Thyroid gland (tissue), 4 donors: ENCODE measurements around the gene DUSP8. TPM values are rescaled to one million over a fixed set of nuclear protein-coding genes. Genes with fewer than 3 reads are reported as not detected.

ENCODE experiments used
- DNase-seq, 2 donors: peaks; one replicate each; pipeline ENCODE4 v3.0.0-alpha.2; 2019
- H3K27ac ChIP-seq, 3 donors: fragments of 200-600 bp; sonication (generic); 1 replicate in 2 of 3; 2 replicates in 1 of 3; pipeline ENCODE4 v1.5.1; 2016 to 2019; ENCODE audit warnings: mild to moderate bottlenecking in 1 of 3, moderate library complexity in 1 of 3
- H3K27me3 ChIP-seq: fragments of 200-600 bp; sonication (generic); one replicate; pipeline ENCODE4 v1.5.1; 2019
- H3K36me3 ChIP-seq, 2 donors: fragments of 200-600 bp; sonication (generic); one replicate each; pipeline ENCODE4 v1.5.1; 2016 to 2019
- H3K4me1 ChIP-seq, 2 donors: fragments of 200-600 bp; sonication (generic); one replicate each; pipeline ENCODE4 v1.5.1; 2017 to 2019
- H3K4me3 ChIP-seq, 3 donors: fragments of 200-600 bp; sonication (generic); replicated peaks in 1 of 3; 1 replicate in 2 of 3; 2 replicates in 1 of 3; pipeline ENCODE4 v1.5.1; 2016; ENCODE audit warnings: mild to moderate bottlenecking in 1 of 3
- H3K9me3 ChIP-seq: fragments of 200-600 bp; sonication (generic); one replicate; pipeline ENCODE4 v1.5.1; 2017
- POLR2A ChIP-seq, 2 donors: fragments of 450-650 bp; IDR thresholded peaks; one replicate each; pipeline ENCODE4 v1.6.1; 2017; ENCODE audit warnings: antibody characterized with exemption in 2 of 2, mild to moderate bottlenecking in 2 of 2, moderate library complexity in 1 of 2
- WGBS, 2 donors: methylation state at CpG; one replicate each; pipeline ENCODE4 v1.1.5; 2017; 5-methylcytosine and 5-hydroxymethylcytosine counted together
- intact Hi-C: fragments of 100-400 bp; cut with DNase I; formaldehyde crosslinking; loops from one replicate; pipeline ENCODE4 v1.15.1; 2023
- total RNA-seq, 4 donors: library from RNA; depleted of rRNA; stranded (reverse); fragments of >200 nt; gene quantifications; one replicate each; pipeline ENCODE4 v1.2.3, GENCODE V29; 2016
- TF ChIP-seq, protein P1 (sequence below), 6 experiments: fragments of 200-600 bp in 3 of 6; fragments of 450-650 bp in 3 of 6; sonication (generic) in 3 of 6; IDR thresholded peaks; one replicate each; pipeline ENCODE4 v1.5.1; 2016 to 2019; ENCODE audit warnings: antibody characterized with exemption in 6 of 6, mild to moderate bottlenecking in 2 of 6, inconsistent platforms in 1 of 6, moderate library complexity in 1 of 6

The DUSP8 gene
- total RNA-seq, 4 donors from 2014 or later, result 1.3 to 3.5 (median 2.5) TPM

DNA sequence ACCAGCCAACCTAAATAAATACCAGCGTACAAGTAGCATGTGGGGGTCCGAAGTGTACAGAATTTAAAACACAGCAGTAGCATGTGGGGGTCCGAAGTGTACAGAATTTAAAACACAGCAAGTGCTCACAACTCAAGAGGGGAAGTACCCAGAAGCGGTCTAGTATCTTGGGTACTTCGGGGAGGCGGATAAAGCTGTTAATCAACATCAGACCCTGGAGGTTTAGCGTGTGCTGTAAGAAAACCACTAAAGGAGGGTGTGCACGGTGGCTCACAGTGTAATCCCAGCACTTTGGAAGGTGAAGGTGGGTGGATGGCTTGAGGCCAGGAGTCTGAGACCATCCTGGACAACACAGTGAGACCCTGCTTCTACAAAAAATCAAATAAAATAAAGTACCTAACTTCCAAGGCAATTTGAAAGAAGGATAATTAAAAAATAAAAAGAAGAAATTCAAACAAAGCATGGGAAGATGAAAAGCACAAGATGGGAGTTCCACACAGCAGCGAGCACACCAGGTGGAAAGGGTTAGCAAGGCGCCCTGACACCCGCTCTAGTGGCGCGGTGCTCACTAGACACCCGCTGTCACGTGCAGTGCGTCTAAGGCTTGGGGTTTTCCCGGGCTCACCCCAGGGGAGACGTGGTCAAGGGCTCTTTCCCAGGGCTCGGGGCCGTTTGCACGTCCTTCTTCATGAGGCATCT lies 50.5 kb downstream of the DUSP8 start:
- intact Hi-C loops, result no loop called here
- 86 to 92% methylated on average over 21 of the region's 21 CpGs for WGBS, 2 donors
- Histone ChIP-seq H3K9me3 (no peaks in the 10 kb centered on the region), H3K36me3 (no peaks in the 10 kb centered on the region), H3K4me1 (peaks cover 0 to 17% of the 10 kb centered on the region in 2 donors), H3K27me3 (no peaks in the 10 kb centered on the region), H3K27ac (no peak overlapping the region), H3K4me3 (no peak overlapping the region)
- no peak for TF ChIP-seq POLR2A (IDR thresholded peaks at IDR 0.05)
- TF ChIP-seq, protein P1, sequence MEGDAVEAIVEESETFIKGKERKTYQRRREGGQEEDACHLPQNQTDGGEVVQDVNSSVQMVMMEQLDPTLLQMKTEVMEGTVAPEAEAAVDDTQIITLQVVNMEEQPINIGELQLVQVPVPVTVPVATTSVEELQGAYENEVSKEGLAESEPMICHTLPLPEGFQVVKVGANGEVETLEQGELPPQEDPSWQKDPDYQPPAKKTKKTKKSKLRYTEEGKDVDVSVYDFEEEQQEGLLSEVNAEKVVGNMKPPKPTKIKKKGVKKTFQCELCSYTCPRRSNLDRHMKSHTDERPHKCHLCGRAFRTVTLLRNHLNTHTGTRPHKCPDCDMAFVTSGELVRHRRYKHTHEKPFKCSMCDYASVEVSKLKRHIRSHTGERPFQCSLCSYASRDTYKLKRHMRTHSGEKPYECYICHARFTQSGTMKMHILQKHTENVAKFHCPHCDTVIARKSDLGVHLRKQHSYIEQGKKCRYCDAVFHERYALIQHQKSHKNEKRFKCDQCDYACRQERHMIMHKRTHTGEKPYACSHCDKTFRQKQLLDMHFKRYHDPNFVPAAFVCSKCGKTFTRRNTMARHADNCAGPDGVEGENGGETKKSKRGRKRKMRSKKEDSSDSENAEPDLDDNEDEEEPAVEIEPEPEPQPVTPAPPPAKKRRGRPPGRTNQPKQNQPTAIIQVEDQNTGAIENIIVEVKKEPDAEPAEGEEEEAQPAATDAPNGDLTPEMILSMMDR (IDR thresholded peaks at IDR 0.05), result no peak
- DNase-seq, result no peak

DNA sequence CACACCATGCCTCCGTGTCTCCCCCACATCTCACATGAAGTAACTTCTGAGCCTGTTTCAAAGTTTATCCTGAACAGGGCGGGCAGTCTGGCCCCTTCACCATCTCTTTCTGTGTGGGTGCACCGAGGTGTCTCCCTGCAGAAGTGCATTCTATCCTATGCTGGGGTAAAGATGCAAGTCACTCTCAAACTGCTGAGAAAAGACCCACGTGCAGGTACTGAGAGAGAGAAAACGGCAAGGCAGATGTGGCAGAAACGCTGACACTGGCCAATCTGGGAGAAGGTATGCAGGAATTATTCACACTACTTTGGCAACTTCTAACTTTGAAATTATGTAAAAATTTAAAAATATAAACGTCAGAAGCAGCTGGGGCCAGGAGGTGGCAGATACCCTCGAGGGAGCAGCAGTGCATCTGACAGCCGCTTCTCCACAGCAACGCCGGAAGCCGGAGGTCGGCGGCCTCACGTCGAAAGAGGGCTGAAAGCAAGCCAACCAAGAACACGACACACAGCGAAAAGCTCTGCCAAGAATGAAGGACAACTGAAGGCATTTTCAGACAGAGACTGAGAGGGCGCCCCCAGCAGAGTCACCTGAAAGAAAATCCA lies 51.3 kb downstream of the DUSP8 start:
- Histone ChIP-seq H3K36me3 (no peaks in the 10 kb centered on the region), H3K4me1 (peaks cover 4 to 22% of the 10 kb centered on the region in 2 donors), H3K4me3 (no peak overlapping the region), H3K27me3 (no peaks in the 10 kb centered on the region), H3K27ac (no peak overlapping the region), H3K9me3 (no peaks in the 10 kb centered on the region)
- DNase-seq, result no peak
- WGBS, 2 donors, result 55 to 59% methylated on average over 19 of the region's 19 CpGs
- intact Hi-C loops, result no loop called here
- no peak for TF ChIP-seq POLR2A (IDR thresholded peaks at IDR 0.05)
- TF ChIP-seq, protein P1 (IDR thresholded peaks at IDR 0.05), result no peak

DNA sequence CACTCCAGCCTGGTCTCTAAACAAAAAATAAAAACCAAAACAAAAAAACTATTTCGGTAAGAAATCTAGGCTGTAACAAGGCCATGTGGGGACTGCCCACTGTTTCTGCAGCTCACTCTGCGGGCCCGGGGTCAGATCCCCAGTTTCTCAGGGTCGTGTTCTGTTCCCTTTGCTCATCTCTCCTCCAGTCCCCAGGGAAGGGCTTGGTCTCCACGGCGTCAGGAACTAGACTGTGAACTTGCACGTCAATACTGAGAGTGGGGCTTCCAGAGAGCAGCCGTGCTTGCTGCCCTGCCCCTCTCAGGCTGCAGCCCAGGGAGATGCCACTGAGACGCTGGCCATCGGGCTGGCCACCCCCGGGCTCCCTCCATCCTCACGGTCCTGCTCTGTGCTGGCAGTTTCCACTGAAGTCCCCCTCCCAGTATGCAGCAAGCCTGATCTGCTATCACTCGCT lies 51.8 kb downstream of the DUSP8 start:
- H3K36me3 ChIP-seq, result no peaks in the 10 kb centered on the region
- intact Hi-C loops, result no loop called here
- H3K4me1 ChIP-seq, result peaks cover 9 to 27% of the 10 kb centered on the region in 2 donors

DNA sequence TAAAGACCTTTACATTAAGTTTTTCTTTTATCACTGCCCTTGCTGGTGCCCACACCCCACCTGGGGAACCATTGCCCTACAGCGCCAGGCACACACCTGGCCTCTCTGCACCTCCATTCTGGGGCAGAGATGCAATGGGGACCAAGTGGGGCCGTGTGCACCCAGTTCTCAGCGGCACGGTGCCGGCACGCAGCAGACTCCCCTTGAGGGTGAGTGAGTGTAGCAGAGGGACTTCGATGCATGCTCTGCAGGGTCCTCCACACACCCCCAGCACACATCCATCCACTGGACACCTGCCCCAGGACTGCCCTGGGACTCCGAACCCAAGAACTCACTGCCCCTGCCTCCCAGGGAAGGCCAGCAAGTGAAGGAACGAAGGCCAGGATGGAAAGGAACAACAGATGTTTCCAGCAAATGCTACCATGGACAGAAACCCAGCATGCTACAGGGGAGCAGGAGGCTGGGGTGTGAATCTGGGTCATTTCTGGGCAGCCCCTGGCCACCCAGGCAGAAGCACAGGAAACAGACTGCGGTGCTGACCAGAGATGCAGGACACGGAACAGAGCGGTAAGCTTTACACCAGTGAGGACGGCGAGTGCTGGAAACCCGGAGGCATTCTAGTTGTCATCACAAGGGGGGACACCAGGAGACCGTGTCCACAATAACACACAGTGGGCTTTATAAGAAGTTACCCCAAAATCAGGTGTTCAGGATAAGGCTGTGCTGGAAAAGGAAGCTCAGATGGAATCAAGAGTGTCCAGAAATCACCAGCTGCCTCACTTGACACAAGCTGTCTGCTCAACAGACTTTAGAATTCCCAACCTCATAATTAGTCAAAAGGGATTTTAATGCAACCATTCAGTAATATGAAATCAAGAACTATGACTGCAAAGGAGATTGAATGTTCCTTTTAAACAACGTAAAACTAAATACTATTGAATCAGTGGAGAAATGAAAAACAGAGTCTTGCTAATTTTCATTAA lies 52.8 kb downstream of the DUSP8 start:
- intact Hi-C loops, result loop anchor here (5.0 kb wide), 1 partner anchor 37 kb away; no protein-coding TSS in a partner anchor
- WGBS, 2 donors, result 91 to 94% methylated on average over 17 of the region's 17 CpGs

More for the DNA sequence above, 51.8 kb downstream of the DUSP8 start:
- Histone ChIP-seq H3K4me3 (no peak overlapping the region), H3K9me3 (no peaks in the 10 kb centered on the region), H3K27me3 (no peaks in the 10 kb centered on the region), H3K27ac (no peak overlapping the region)
- WGBS, 2 donors, result 65 to 79% methylated on average over 13 of the region's 13 CpGs
- no peak for DNase-seq
- TF ChIP-seq, protein P1 (IDR thresholded peaks at IDR 0.05), result no peak
- no peak for TF ChIP-seq POLR2A (IDR thresholded peaks at IDR 0.05)

More for the DNA sequence above, 52.8 kb downstream of the DUSP8 start:
- H3K9me3 ChIP-seq, result no peaks in the 10 kb centered on the region
- no peaks in the 10 kb centered on the region for H3K36me3 ChIP-seq
- TF ChIP-seq POLR2A (IDR thresholded peaks at IDR 0.05), result no peak
- TF ChIP-seq, protein P1 (IDR thresholded peaks at IDR 0.05), result no peak
- H3K4me3 ChIP-seq, result no peak overlapping the region
- DNase-seq, result no peak
- H3K27me3 ChIP-seq, result no peaks in the 10 kb centered on the region
- H3K4me1 ChIP-seq, result peaks cover 18 to 36% of the 10 kb centered on the region in 2 donors
- no peak overlapping the region for H3K27ac ChIP-seq
